DMS 273 treated with DMSO at 0.1 percent for 48 hours (cell line): ENCODE measurements around the gene NFATC1.

ENCODE experiments used
- DNase-seq: peaks from one replicate; lab custom pipeline; 2025; lab: John Stamatoyannopoulos, UW

NFATC1 gene

DNA sequence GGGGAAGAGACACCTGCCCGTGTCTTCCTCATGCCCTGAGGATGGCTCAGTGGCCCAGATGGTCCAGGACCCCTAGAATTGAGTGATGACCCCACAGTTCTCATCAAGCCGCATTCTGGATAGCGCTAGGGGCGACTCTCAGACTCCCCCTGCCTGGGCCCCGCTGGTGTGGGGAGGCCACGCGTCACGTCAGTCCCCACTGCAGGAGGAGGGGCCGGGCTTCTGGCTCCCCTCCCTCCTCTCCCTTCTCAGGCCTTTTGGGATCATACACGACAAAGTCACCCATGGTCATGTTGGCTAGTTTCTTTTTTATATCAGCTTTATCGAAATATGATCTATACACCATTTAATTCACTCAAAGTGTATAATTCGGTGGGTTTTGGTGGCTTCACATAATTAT lies 61.5 kb downstream of the NFATC1 start:
- DNase-seq, result no peak

GRCh38 chr18:79457652-79458051 lies 61.9 kb downstream of the NFATC1 start:
- DNase-seq, result no peak

GRCh38 chr18:79458131-79458838 lies 62.6 kb downstream of the NFATC1 start:
- DNase-seq, result no peak

DNA sequence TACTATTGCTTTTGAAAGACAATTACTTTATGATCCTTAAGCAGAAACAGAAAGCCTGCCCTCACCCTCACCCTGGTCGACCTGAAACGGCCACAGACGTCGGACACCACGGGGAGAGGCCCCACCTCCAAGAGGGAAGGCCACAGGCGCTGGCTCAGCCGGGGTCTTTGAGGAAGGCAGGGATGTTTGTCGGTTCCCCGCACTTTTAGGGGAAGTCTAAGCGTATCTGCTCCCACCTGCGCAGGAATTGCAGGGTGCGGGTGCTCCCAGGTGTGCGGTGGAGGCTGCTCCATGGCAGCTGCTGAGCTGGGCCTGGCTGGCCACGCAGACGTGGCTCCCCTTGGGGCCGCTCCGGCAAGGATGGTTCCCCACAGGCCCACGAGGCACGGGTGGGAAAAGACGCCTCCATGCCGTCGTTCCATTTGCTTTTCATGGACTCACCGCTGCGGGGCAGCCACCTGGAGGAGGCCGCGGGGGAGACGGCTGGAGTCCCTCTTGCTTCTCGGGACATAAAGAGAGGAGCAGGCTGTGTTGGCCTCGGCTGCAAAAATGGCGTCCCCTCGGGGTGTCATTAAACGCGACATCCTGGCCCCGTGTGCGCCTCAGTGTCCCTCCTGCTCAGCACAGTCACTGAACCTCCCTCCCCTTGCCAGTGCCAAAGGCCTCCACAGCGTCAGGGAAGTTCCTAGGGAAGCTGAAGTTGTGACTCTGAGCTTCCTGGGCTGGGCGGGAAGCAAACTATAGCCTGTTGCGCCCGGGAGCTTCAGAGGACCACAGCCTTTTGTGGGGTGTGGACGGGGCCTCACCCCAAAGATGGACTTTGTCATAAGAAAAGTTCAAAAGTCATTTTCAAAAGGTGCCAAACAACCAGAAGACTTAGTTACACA lies 63.4 kb downstream of the NFATC1 start:
- no peak for DNase-seq

DNA sequence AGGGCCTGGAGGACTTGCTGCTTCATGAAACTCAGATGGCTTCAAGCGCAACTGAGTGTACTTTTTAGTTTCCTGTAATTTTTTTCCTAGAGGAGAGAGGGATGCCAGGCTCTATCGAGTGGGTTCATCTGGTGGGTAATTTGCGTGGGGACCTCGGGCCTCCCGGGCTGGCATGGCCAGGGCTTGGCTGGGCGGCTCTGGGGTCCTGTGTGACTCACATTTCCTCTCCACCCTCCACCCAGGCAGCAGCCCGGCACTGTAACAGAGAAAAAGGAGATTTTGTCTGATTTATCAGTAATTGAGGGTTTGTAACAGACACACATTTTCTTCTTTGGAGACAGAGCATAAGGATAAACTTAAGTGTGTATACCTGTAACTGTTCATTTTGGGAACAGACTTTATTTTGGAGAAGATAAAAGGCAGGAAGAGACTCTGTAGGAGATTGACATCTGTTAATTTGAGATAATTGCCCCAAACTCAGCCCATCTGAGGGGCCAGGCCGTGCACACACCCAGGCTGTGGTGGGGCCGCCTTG lies 64.3 kb downstream of the NFATC1 start:
- DNase-seq, result no peak

DNA sequence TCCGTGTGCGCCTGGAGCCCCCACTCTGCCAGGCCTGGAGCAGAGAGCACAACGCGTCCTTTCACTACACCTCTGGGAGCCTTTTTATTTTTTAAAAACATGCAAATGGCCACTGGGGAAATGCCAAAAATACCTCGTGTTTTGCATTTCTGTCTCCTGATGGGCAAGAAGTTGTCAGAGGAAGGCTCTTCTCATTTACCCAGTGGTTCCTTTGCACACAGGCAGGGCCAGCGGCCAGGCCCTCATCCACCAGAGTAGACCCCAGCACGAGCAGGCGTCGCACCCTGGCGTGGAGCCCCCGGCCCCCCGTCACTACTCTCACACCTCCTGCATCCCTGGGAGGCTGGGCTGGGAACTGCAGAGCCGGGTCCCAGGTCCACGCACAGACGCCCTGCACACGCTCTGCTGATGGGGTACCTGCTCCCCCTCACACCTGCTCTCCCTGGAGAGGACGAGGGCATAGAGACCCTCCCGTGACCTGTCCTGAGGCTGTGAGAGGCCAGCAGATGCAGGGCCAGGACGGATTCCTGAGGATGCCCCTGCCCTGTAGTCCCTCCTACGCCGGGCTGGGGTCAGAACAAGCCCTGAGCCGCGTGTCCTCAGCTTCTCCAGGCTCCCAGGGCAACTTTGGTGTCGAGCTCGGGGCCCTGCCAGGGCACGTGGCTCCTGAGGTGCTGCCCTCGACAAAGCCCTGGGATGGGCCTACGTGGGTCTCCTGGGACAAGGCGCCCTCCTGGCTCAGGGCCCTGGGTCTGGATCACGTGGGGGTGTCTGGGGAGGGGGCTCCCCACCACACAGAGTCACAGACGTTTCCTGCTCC lies 65.0 kb downstream of the NFATC1 start:
- DNase-seq, result no peak

- DNase-seq, result no peak
These were observed 65.9 kb downstream of the NFATC1 start for GRCh38 chr18:79461627-79462026.

GRCh38 chr18:79463424-79463960 lies 67.8 kb downstream of the NFATC1 start:
- DNase-seq, result no peak

DNA sequence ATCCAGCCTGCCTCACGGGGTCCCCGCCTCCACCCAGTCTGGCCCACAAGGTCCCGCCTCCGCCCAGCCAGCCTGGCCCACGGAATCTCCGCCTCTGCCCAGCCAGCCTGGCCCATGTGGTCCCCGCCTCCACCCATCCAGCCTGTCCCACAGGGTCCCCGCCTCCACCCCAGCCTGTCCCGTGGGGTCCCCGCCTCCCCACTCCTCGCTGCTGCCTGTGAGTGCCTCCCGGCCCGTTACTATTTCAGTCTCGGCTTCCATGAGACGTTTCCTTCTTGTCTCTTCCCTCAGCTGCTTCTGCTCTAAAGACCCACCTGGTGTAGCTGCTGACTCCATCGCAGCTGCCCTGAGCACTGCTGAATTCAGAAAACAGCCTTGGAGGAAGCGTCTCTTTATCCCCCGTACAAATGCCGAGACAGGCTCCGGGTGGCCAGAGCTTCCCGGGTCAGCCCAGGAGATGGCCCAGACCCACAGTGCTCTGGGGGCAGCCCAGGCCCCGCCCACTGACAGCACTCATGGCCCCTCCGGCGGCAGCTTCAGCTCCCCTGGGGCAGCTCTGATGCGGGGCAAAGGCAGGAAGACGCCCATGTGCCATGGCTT lies 69.8 kb downstream of the NFATC1 start:
- no peak for DNase-seq

DNA sequence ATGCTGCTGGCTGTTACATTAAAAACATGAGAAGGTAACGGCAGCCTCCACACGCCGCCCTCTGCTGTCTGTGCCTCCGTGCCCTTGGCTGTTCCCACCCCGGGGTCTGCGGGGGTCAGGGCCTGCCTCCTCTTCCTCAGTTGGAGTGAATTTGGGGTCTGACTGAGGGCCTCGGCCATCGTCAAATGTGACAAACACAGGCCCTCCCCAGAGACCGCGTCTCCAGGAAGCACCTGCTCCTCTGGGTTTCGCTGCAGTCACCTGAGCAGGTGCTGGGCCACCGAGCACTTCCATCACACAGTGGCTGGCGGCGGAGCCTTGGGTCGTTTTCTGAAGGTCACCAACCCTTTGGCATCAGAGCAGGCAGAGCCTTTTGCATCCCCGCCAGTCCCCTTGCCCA lies 70.9 kb downstream of the NFATC1 start:
- DNase-seq, result no peak

- no peak for DNase-seq
These were observed 71.4 kb downstream of the NFATC1 start for GRCh38 chr18:79467126-79467525.

DNA sequence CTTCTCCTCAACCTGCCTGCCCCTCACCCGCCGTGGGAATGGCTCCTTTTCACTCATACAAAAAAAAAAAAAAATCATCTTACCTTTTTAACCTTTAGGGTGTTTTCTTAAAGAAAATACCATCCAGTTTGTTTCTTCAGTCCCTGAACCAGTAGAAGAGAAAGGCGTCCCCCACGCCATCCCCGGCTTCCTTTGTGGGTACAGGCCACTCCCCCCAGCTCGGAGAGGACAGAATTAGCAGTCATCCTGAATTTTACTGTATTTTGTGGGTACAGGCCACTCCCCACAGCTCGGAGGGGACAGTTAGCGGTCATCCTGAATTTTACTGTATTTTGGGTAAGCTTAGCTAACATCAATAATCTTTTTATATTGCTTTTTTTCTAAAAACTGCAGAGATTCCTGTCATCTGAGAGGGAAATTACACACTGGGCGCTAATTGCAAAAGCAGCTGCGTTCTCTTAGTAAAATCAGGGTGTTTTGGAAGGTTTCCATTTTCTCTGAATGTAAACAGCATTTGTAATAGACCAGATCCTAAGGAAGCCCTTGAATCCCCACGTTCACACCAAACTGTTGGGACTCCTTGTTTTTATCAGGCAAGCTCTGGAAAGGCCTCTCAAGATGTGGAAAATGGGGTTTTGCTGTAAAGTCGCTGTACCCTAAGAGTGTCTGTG lies 72.5 kb downstream of the NFATC1 start:
- no peak for DNase-seq

DNA sequence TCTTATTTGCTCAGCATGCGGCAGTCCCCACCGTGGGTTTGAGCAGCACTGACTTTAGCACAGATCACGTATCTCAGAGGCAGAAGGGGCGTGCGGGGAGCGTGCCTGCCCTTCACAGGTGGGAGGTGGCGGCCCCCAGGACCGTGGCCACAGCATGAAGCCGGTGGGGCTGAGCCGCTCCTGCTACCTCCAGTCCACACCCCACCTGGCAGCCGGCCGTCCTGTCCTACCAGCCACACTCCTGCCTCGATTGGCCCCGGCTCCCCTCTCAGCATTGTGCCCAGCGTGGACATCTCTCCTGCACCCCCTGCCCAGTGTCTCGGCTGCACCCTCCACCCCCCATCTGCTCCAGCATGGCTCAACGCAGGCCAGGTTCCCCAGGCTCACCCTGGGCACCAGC lies 73.6 kb downstream of the NFATC1 start:
- DNase-seq, result no peak

DNA sequence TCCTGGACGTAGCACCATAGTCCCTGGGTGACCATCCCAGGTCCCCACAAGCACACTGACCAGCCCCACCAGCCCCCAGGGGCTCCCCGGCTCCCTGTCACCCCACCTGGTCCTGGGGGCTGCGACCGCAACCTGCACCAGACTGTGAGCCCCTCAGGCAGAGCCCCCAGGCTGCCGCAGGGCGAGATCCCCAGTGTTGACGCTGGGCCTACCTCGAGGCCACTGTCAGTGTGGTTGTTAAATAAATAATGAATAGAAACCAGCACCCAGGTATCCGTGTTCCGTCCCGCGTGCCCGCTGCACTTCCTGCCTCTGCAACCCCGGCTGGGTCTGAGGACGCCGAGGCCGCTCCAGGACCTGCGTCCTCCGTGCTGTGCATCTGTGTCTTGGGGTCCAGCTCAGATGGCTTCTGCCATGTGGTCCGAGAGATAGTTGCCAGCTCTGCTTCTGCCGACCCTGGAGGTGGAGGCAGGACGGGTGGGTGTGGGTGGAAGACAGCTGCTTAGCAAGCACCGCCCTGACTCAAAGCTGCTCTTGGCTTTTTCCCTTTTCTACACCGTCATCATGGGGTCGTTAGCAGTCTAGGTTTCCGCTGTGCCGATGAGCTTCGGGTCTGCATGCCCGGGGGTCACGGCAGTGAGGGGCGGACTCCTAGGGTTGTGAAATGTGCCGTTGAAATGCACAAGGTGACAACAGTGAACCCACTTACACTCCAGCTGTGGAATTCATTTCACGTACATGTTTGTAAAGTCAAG lies 74.2 kb downstream of the NFATC1 start:
- DNase-seq, result no peak

- DNase-seq, result no peak
These were observed 74.8 kb downstream of the NFATC1 start for GRCh38 chr18:79470547-79470946.

- no peak for DNase-seq
These were observed 75.3 kb downstream of the NFATC1 start for GRCh38 chr18:79471046-79471445.

DNA sequence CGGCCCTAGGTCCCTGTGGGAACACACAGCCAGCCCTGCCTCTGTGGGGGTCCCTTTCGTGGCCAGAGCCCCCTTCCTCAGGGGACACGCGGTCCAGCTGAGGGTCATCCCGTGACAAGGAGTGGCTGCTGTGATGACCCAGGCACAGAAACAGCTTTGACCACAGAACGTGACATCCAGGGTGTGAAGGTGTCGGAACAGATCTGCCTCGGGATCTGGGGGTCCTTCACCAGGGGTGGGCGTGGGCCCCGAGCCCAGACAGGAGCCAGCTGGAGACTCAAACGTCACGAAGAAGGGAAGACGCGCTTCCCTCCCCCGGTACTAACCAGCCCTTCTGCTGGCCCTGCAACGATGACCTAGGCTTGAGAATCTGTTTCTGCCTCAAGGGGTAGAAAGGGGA lies 75.9 kb downstream of the NFATC1 start:
- no peak for DNase-seq

- DNase-seq, result no peak
These were observed 76.4 kb downstream of the NFATC1 start for GRCh38 chr18:79472176-79472575.

DNA sequence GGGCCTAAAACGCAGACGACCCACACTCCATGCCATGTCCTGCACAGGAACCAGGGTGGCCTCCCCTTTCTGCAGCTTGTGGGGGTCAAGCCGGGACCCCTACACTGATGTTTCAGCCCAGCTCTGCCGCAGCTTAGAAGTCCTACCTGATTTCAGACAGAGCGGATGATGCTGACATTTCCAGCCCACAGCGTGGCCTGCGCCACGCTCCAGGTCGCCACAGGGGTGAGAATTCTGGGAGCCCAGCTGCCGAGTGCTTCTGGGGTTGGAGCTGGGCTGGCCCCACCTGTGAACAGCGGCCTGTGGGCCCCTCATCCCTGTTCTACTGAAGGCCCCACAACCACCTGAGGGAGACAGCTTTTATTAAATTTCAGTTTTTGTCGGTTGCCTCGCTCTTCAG lies 77.2 kb downstream of the NFATC1 start:
- DNase-seq, result no peak
